HEK293 (cell line): ENCODE measurements around the gene CIDEA.

Source experiments
- CTCF ChIA-PET: fragments of 350-600 bp; formaldehyde crosslinking; extraction: SDS; loops from one replicate; lab custom pipeline; 2021; ENCODE audit warnings: antibody characterized with exemption; lab: Yijun Ruan, JAX
- POLR2A ChIA-PET: fragments of 300-600 bp; formaldehyde crosslinking; extraction: SDS; loops from one replicate; lab custom pipeline; 2020; ENCODE audit warnings: antibody characterized with exemption, inconsistent platforms; lab: Yijun Ruan, JAX
- H3K27ac ChIP-seq: fragments of 200-500 bp; sonication (Bioruptor generic); 2 replicates; pipeline ENCODE4 v1.5.1; 2014; ENCODE audit warnings: low read depth, low read length, control low read depth, inconsistent platforms; ENCODE audit errors: extremely low read depth
- H3K36me3 ChIP-seq, 2 experiments: fragments of 200-500 bp in 1 of 2; sonication (Bioruptor generic) in 1 of 2; 1 replicate in 1 of 2; 2 replicates in 1 of 2; pipeline ENCODE4 v1.5.1; 2014 to 2017; ENCODE audit warnings: inconsistent platforms in 2 of 2, low read length in 2 of 2; ENCODE audit not compliant: control insufficient read depth in 2 of 2, insufficient read depth in 1 of 2
- H3K4me1 ChIP-seq: fragments of 200-500 bp; sonication (Bioruptor generic); 2 replicates; pipeline ENCODE4 v1.5.1; 2014; ENCODE audit warnings: mild to moderate bottlenecking, low read length, inconsistent platforms; ENCODE audit not compliant: control insufficient read depth, insufficient read depth
- H3K4me3 ChIP-seq: 2 replicates; pipeline ENCODE4 v1.5.1; 2011; ENCODE audit warnings: low read depth, mild to moderate bottlenecking, control low read depth, low read length, moderate library complexity
- H3K9me3 ChIP-seq: fragments of 200-500 bp; sonication (Bioruptor generic); 2 replicates; pipeline ENCODE4 v1.5.1; 2014; ENCODE audit warnings: low read depth, low read length, inconsistent platforms; ENCODE audit not compliant: control insufficient read depth, insufficient read depth
- GLI2 ChIP-seq: fragments of 450-650 bp; formaldehyde crosslinking; IDR thresholded peaks from 2 replicates; pipeline ENCODE4; 2017; ENCODE audit warnings: missing biosample characterization, missing genetic modification characterization, low read depth, borderline replicate concordance
- ZBTB20 ChIP-seq: fragments of 450-650 bp; formaldehyde crosslinking; IDR thresholded peaks from 2 replicates; pipeline ENCODE4 v1.5.1; 2016; ENCODE audit warnings: missing biosample characterization, missing genetic modification characterization
- ZFP37 ChIP-seq: fragments of 450-650 bp; formaldehyde crosslinking; IDR thresholded peaks from 2 replicates; pipeline ENCODE4 v1.5.1; 2016; ENCODE audit warnings: missing biosample characterization, missing genetic modification characterization
- ZFP69B ChIP-seq: fragments of 450-650 bp; formaldehyde crosslinking; IDR thresholded peaks from 2 replicates; pipeline ENCODE4 v1.5.1; 2016; ENCODE audit warnings: missing biosample characterization, missing genetic modification characterization
- ZNF121 ChIP-seq: fragments of 450-650 bp; formaldehyde crosslinking; IDR thresholded peaks from 2 replicates; pipeline ENCODE4 v1.5.1; 2016; ENCODE audit warnings: missing biosample characterization, missing genetic modification characterization
- ZNF24 ChIP-seq: fragments of 450-650 bp; formaldehyde crosslinking; IDR thresholded peaks from 2 replicates; pipeline ENCODE4 v1.5.1; 2016; ENCODE audit warnings: missing biosample characterization, missing genetic modification characterization
- ZNF366 ChIP-seq: fragments of 450-650 bp; formaldehyde crosslinking; conservative IDR thresholded peaks from 2 replicates; pipeline ENCODE4 v1.5.1; 2016; ENCODE audit warnings: missing biosample characterization, missing genetic modification characterization
- ZNF501 ChIP-seq: fragments of 450-650 bp; formaldehyde crosslinking; IDR thresholded peaks from 2 replicates; pipeline ENCODE4 v1.5.1; 2016; ENCODE audit warnings: missing biosample characterization, missing genetic modification characterization
- ZNF510 ChIP-seq: fragments of 450-650 bp; formaldehyde crosslinking; IDR thresholded peaks from 2 replicates; pipeline ENCODE4 v1.5.1; 2018; ENCODE audit warnings: mild to moderate bottlenecking, missing genetic modification characterization, missing biosample characterization; ENCODE audit not compliant: insufficient replicate concordance
- ZNF544 ChIP-seq: fragments of 450-650 bp; formaldehyde crosslinking; IDR thresholded peaks from 2 replicates; pipeline ENCODE4 v1.5.0; 2017; ENCODE audit warnings: missing biosample characterization, missing genetic modification characterization
- ZNF600 ChIP-seq: fragments of 450-650 bp; formaldehyde crosslinking; IDR thresholded peaks from 2 replicates; pipeline ENCODE4 v1.5.1; 2016; ENCODE audit warnings: missing biosample characterization, missing genetic modification characterization
- ZNF768 ChIP-seq: fragments of 450-650 bp; formaldehyde crosslinking; IDR thresholded peaks from 2 replicates; pipeline ENCODE4 v1.5.1; 2018; ENCODE audit warnings: missing biosample characterization, mild to moderate bottlenecking, missing genetic modification characterization
- ZNF776 ChIP-seq: fragments of 450-650 bp; formaldehyde crosslinking; IDR thresholded peaks from 2 replicates; pipeline ENCODE4 v1.5.0; 2017; ENCODE audit warnings: missing biosample characterization, missing genetic modification characterization, borderline replicate concordance
- ZNF837 ChIP-seq: fragments of 450-650 bp; formaldehyde crosslinking; IDR thresholded peaks from 2 replicates; pipeline ENCODE4 v1.5.1; 2016; ENCODE audit warnings: missing biosample characterization, missing genetic modification characterization
- ZSCAN30 ChIP-seq: fragments of 450-650 bp; IDR thresholded peaks from 2 replicates; pipeline ENCODE4 v1.5.1; 2018; ENCODE audit warnings: missing biosample characterization, mild to moderate bottlenecking, missing genetic modification characterization, moderate library complexity
- TF ChIP-seq, protein P1 (sequence below): fragments of 450-650 bp; formaldehyde crosslinking; IDR thresholded peaks from 2 replicates; pipeline ENCODE4 v1.5.1; 2016; ENCODE audit warnings: missing biosample characterization, missing genetic modification characterization
- TF ChIP-seq, protein P2 (sequence below): fragments of 450-650 bp; formaldehyde crosslinking; IDR thresholded peaks from 2 replicates; pipeline ENCODE4 v1.5.1; 2016; ENCODE audit warnings: missing biosample characterization, missing genetic modification characterization

The CIDEA gene

DNA sequence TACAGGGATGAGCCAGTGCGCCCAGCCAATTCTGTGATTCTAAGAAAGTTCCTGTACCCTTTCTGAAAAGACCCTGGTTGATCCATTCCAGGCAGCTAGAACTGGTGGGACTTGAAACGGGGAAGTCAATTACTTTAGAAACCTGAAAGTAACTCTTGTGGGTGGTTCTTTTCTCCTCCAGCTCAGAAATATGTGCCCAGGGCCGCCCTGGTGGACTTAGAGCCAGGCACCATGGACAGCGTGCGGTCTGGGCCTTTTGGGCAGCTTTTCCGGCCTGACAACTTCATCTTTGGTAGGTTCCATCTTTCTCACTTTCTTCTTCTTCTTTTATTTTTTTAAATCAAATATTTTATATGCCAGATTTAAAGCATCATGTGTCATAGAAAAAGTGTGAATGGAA lies 56.6 kb downstream of the CIDEA start:
- TF ChIP-seq ZNF366 (tag by site-specific recombination) (no peak), ZBTB20 (tag by site-specific recombination) (no peak)
- TF ChIP-seq, protein P1, sequence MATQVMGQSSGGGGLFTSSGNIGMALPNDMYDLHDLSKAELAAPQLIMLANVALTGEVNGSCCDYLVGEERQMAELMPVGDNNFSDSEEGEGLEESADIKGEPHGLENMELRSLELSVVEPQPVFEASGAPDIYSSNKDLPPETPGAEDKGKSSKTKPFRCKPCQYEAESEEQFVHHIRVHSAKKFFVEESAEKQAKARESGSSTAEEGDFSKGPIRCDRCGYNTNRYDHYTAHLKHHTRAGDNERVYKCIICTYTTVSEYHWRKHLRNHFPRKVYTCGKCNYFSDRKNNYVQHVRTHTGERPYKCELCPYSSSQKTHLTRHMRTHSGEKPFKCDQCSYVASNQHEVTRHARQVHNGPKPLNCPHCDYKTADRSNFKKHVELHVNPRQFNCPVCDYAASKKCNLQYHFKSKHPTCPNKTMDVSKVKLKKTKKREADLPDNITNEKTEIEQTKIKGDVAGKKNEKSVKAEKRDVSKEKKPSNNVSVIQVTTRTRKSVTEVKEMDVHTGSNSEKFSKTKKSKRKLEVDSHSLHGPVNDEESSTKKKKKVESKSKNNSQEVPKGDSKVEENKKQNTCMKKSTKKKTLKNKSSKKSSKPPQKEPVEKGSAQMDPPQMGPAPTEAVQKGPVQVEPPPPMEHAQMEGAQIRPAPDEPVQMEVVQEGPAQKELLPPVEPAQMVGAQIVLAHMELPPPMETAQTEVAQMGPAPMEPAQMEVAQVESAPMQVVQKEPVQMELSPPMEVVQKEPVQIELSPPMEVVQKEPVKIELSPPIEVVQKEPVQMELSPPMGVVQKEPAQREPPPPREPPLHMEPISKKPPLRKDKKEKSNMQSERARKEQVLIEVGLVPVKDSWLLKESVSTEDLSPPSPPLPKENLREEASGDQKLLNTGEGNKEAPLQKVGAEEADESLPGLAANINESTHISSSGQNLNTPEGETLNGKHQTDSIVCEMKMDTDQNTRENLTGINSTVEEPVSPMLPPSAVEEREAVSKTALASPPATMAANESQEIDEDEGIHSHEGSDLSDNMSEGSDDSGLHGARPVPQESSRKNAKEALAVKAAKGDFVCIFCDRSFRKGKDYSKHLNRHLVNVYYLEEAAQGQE (tag by site-specific recombination) = peak; percentile 78; the same call in 1 of the 2 replicates
- H3K4me3 ChIP-seq = no peak overlapping the region
- H3K9me3 ChIP-seq = no peaks in the 10 kb centered on the region
- H3K36me3 ChIP-seq = peaks cover 30 to 54% of the 10 kb centered on the region in 2 experiments
- CTCF ChIA-PET = interaction anchor here (0.7 to 12.6 kb wide), 3 partner anchors 17 to 39 kb away, joined by 4 to 101 read pairs (median 4); no protein-coding TSS in a partner anchor
- POLR2A ChIA-PET = interaction anchor here (1.2 kb wide), 1 partner anchor 17 kb away, joined by 3 read pairs; no protein-coding TSS in a partner anchor
- H3K27ac ChIP-seq = no peak overlapping the region
- H3K4me1 ChIP-seq = no peaks in the 10 kb centered on the region

DNA sequence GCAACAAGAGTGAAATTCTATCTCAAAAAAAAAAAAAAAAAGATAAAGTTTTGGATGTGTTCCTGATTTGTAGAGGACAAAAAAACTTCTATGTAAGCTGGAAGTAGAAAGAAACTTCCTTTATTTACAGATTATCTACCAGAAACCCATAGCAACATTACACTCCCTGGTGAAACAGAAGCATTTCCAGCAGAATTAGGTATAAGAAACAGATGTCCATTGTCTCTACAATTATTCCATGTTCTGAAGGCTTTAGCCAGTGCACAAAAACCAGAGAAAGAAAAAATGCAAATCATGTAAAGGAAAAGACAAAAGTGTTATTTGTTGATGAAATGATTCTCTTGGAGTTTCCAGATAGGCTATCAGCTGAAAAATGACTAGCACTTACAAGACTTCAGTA lies 58.8 kb downstream of the CIDEA start:
- Histone ChIP-seq H3K36me3 (peaks cover 37 to 74% of the 10 kb centered on the region in 2 experiments), H3K27ac (no peak overlapping the region), H3K9me3 (no peaks in the 10 kb centered on the region), H3K4me1 (no peaks in the 10 kb centered on the region), H3K4me3 (no peak overlapping the region)
- ChIA-PET POLR2A (interaction anchor here (0.6 to 1.5 kb wide), 2 partner anchors 37 to 64 kb away, joined by 4 to 5 read pairs; partner anchors contain the start of gene AFG3L2), CTCF (interaction anchor here (0.6 to 12.6 kb wide), 2 partner anchors 15 to 347 kb away, joined by 3 to 101 read pairs; no protein-coding TSS in a partner anchor)
- TF ChIP-seq ZFP69B (tag by site-specific recombination) (no peak), ZNF837 (tag by site-specific recombination) (no peak), ZNF121 (tag by site-specific recombination) (no peak), ZNF510 (tag by site-specific recombination) (no peak), ZNF544 (tag by site-specific recombination) (no peak), GLI2 (tag by site-specific recombination) (no peak), ZFP37 (tag by site-specific recombination) (no peak), ZNF501 (no peak), ZNF600 (tag by site-specific recombination) (no peak)
- TF ChIP-seq, protein P1 (tag by site-specific recombination) = no peak

DNA sequence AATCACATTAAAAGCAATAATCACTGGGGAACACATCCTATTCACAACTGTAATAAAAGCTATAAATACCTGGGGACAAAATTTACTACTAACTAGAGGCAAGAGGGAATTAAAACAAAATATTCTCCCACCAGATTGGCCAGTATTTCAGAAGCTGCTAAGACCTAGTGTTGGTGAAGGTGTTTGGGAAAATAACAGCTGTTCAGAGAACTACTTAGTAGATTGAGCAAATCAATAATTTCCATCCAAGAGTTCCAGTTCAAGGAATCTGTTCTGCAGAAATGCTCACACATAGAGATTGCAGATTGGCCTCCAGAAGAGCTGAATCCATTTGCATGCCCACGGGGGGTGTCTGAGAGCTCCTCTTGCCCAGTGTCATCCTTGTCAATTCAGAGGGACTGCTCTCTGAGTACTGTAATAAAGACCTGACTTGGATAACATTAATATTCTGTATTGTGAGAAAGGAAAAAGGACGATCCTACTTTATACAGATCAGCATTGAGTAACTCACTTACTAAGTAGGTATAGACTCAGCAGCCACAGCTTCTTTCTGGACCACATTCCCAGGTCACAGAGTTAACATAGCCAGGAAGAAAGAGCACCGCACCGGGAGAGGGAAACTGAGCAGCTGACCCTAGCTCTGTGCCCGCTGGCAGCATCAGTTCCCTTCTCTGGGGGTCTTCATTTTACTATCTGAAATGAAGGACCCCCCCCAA lies 59.5 kb downstream of the CIDEA start:
- TF ChIP-seq, protein P2, sequence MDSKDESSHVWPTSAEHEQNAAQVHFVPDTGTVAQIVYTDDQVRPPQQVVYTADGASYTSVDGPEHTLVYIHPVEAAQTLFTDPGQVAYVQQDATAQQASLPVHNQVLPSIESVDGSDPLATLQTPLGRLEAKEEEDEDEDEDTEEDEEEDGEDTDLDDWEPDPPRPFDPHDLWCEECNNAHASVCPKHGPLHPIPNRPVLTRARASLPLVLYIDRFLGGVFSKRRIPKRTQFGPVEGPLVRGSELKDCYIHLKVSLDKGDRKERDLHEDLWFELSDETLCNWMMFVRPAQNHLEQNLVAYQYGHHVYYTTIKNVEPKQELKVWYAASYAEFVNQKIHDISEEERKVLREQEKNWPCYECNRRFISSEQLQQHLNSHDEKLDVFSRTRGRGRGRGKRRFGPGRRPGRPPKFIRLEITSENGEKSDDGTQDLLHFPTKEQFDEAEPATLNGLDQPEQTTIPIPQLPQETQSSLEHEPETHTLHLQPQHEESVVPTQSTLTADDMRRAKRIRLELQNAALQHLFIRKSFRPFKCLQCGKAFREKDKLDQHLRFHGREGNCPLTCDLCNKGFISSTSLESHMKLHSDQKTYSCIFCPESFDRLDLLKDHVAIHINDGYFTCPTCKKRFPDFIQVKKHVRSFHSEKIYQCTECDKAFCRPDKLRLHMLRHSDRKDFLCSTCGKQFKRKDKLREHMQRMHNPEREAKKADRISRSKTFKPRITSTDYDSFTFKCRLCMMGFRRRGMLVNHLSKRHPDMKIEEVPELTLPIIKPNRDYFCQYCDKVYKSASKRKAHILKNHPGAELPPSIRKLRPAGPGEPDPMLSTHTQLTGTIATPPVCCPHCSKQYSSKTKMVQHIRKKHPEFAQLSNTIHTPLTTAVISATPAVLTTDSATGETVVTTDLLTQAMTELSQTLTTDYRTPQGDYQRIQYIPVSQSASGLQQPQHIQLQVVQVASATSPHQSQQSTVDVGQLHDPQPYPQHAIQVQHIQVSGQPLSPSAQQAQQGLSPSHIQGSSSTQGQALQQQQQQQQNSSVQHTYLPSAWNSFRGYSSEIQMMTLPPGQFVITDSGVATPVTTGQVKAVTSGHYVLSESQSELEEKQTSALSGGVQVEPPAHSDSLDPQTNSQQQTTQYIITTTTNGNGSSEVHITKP = no peak
- TF ChIP-seq ZNF768 (tag by site-specific recombination) (no peak), ZSCAN30 (tag by site-specific recombination) (no peak), ZNF24 (tag by site-specific recombination) (no peak), ZNF776 (tag by site-specific recombination) (no peak)
- no peaks in the 10 kb centered on the region for H3K9me3 ChIP-seq
- ChIA-PET CTCF (interaction anchor here (0.6 to 12.6 kb wide), 3 partner anchors 14 to 347 kb away, joined by 3 to 101 read pairs (median 3); no protein-coding TSS in a partner anchor), POLR2A (interaction anchor here (0.6 to 1.5 kb wide), 3 partner anchors 11 to 64 kb away, joined by 3 to 5 read pairs (median 4); partner anchors contain the start of gene AFG3L2)
- H3K4me3 ChIP-seq = no peak overlapping the region
- no peak overlapping the region for H3K27ac ChIP-seq
- H3K36me3 ChIP-seq = peaks cover 40 to 81% of the 10 kb centered on the region in 2 experiments
- H3K4me1 ChIP-seq = no peaks in the 10 kb centered on the region
